ENCODE measurements around the gene ZNF277. TPM values are rescaled to one million over a fixed set of nuclear protein-coding genes. Genes with fewer than 3 reads are reported as not detected.
"Not testable (repeated sequence)": the region's sequence is repeated elsewhere in the genome, so short reads cannot be mapped to it uniquely, and the experiment has no call there.

The ZNF277 gene
- total RNA-seq, 1 experiment from 2014 or later, result 19.9 TPM

- no peaks in the 10 kb centered on the region for H3K36me3 Mint-ChIP-seq (ENCODE audit: insufficient read depth, unreplicated experiment)
- ChIA-PET POLR2A (interaction anchor here (0.6 kb wide), 1 partner anchor 45 kb away, joined by 3 read pairs; no protein-coding TSS in a partner anchor), CTCF (interaction anchor here (0.6 kb wide), 1 partner anchor 392 kb away, joined by 3 read pairs; no protein-coding TSS in a partner anchor)
- H3K27me3 Mint-ChIP-seq (ENCODE audit: insufficient read depth, unreplicated experiment), result no peaks in the 10 kb centered on the region
- DNase-seq (ENCODE audit: unreplicated experiment), result no peak
- no peaks in the 10 kb centered on the region for H3K9me3 Mint-ChIP-seq (ENCODE audit: unreplicated experiment)
- no TSS peak for BruUV-seq (replicated peaks)
- H3K27ac Mint-ChIP-seq (ENCODE audit: low read depth, unreplicated experiment), result peak overlapping the region; percentile 9
- TF ChIP-seq CTCF (IDR thresholded peaks at IDR 0.05; ENCODE audit: unreplicated experiment), result no peak
- H3K4me1 Mint-ChIP-seq (ENCODE audit: insufficient read depth, unreplicated experiment), result peaks cover 7% of the 10 kb centered on the region
- intact Hi-C loops (cut with micrococcal nuclease), result no loop called here
- no peak overlapping the region for H3K4me3 Mint-ChIP-seq (ENCODE audit: unreplicated experiment)
Observed at GRCh38 chr7:112248598-112248997, 42.1 kb downstream of the ZNF277 start.

- H3K27me3 Mint-ChIP-seq (ENCODE audit: insufficient read depth, unreplicated experiment); H3K4me1 Mint-ChIP-seq (ENCODE audit: insufficient read depth, unreplicated experiment); H3K4me3 Mint-ChIP-seq (ENCODE audit: unreplicated experiment); intact Hi-C loops (cut with micrococcal nuclease); CTCF ChIA-PET; H3K27ac Mint-ChIP-seq (ENCODE audit: low read depth, unreplicated experiment); H3K9me3 Mint-ChIP-seq (ENCODE audit: unreplicated experiment); DNase-seq (ENCODE audit: unreplicated experiment); POLR2A ChIA-PET; BruUV-seq (replicated peaks); H3K36me3 Mint-ChIP-seq (ENCODE audit: insufficient read depth, unreplicated experiment): not testable (repeated sequence)
Observed at GRCh38 chr7:112249967-112250366, 43.5 kb downstream of the ZNF277 start.

GRCh38 chr7:112252141-112252540 lies 45.6 kb downstream of the ZNF277 start:
- H3K27ac Mint-ChIP-seq (ENCODE audit: low read depth, unreplicated experiment), result no peak overlapping the region
- POLR2A ChIA-PET, result interaction anchor here (0.6 kb wide), 1 partner anchor 54 kb away, joined by 3 read pairs; no protein-coding TSS in a partner anchor
- DNase-seq (ENCODE audit: unreplicated experiment), result no peak
- intact Hi-C loops (cut with micrococcal nuclease), result no loop called here
- CTCF ChIA-PET, result no interaction called here
- no peaks in the 10 kb centered on the region for H3K27me3 Mint-ChIP-seq (ENCODE audit: insufficient read depth, unreplicated experiment)
- BruUV-seq (replicated peaks), result no TSS peak
- TF ChIP-seq CTCF (IDR thresholded peaks at IDR 0.05; ENCODE audit: unreplicated experiment), result no peak
- no peaks in the 10 kb centered on the region for H3K9me3 Mint-ChIP-seq (ENCODE audit: unreplicated experiment)
- H3K36me3 Mint-ChIP-seq (ENCODE audit: insufficient read depth, unreplicated experiment), result no peaks in the 10 kb centered on the region
- peaks cover 7% of the 10 kb centered on the region for H3K4me1 Mint-ChIP-seq (ENCODE audit: insufficient read depth, unreplicated experiment)
- H3K4me3 Mint-ChIP-seq (ENCODE audit: unreplicated experiment), result no peak overlapping the region

- ChIA-PET CTCF (interaction anchor here (0.6 kb wide), 1 partner anchor 413 kb away, joined by 7 read pairs; no protein-coding TSS in a partner anchor), POLR2A (no interaction called here)
- no TSS peak for BruUV-seq (replicated peaks)
- intact Hi-C loops (cut with micrococcal nuclease), result no loop called here
- Mint-ChIP-seq H3K27me3 (ENCODE audit: insufficient read depth, unreplicated experiment) (no peaks in the 10 kb centered on the region), H3K4me1 (ENCODE audit: insufficient read depth, unreplicated experiment) (peaks cover 7% of the 10 kb centered on the region), H3K9me3 (ENCODE audit: unreplicated experiment) (no peaks in the 10 kb centered on the region), H3K4me3 (ENCODE audit: unreplicated experiment) (no peak overlapping the region), H3K27ac (ENCODE audit: low read depth, unreplicated experiment) (no peak overlapping the region), H3K36me3 (ENCODE audit: insufficient read depth, unreplicated experiment) (no peaks in the 10 kb centered on the region)
- no peak for DNase-seq (ENCODE audit: unreplicated experiment)
- TF ChIP-seq CTCF (IDR thresholded peaks at IDR 0.05; ENCODE audit: unreplicated experiment), result no peak
Observed at GRCh38 chr7:112252691-112253090, 46.2 kb downstream of the ZNF277 start.

GRCh38 chr7:112254156-112254555 lies 47.7 kb downstream of the ZNF277 start:
- peak; percentile 41 for DNase-seq (ENCODE audit: unreplicated experiment)

More at GRCh38 chr7:112254156-112254555, 47.7 kb downstream of the ZNF277 start:
- POLR2A ChIA-PET, result interaction anchor here (0.7 to 1.0 kb wide), 3 partner anchors 33 to 207 kb away, joined by 3 to 5 read pairs (median 3); no protein-coding TSS in a partner anchor
- Mint-ChIP-seq H3K27me3 (ENCODE audit: insufficient read depth, unreplicated experiment) (no peaks in the 10 kb centered on the region), H3K4me3 (ENCODE audit: unreplicated experiment) (no peak overlapping the region), H3K4me1 (ENCODE audit: insufficient read depth, unreplicated experiment) (no peaks in the 10 kb centered on the region), H3K9me3 (ENCODE audit: unreplicated experiment) (no peaks in the 10 kb centered on the region), H3K36me3 (ENCODE audit: insufficient read depth, unreplicated experiment) (no peaks in the 10 kb centered on the region), H3K27ac (ENCODE audit: low read depth, unreplicated experiment) (no peak overlapping the region)
- intact Hi-C loops (cut with micrococcal nuclease), result no loop called here
- CTCF ChIA-PET, result interaction anchor here (0.7 kb wide), 1 partner anchor 13 kb away, joined by 3 read pairs; no protein-coding TSS in a partner anchor
- no TSS peak for BruUV-seq (replicated peaks)
- TF ChIP-seq CTCF (IDR thresholded peaks at IDR 0.05; ENCODE audit: unreplicated experiment), result no peak

All from MCF 10A (cell line).